ELF-1 (cell line): Measurements from ENCODE around the gene GNG12.

Experiments
- DNase-seq: peaks from one replicate; pipeline ENCODE4 v3.0.0-alpha.2; 2016; ENCODE audit warnings: low read depth, low spot score

Gene GNG12

GRCh38 chr1:67652800-67653199 is 180.5 kb downstream of the GNG12 start:
- no peak for DNase-seq
